ENCODE results near the gene PARP6.

The PARP6 gene

GRCh38 chr15:72230197-72231065, 41.9 kb downstream of the PARP6 start:
- peak; percentile 87 for DNase-seq

GRCh38 chr15:72229947-72230196, 42.5 kb downstream of the PARP6 start:
- DNase-seq: no peak

GRCh38 chr15:72229076-72229946, 43.0 kb downstream of the PARP6 start:
- peak; percentile 46 for DNase-seq

GRCh38 chr15:72227720-72228119, 44.6 kb downstream of the PARP6 start:
- DNase-seq: no peak

GRCh38 chr15:72227192-72227586, 45.2 kb downstream of the PARP6 start:
- peak; percentile 45 for DNase-seq

- DNase-seq: no peak
Measured at GRCh38 chr15:72223278-72223677, 49.1 kb downstream of the PARP6 start.

- no peak for DNase-seq
Measured at GRCh38 chr15:72222393-72222792, 50.0 kb downstream of the PARP6 start.

- DNase-seq: no peak
Measured at GRCh38 chr15:72220687-72221086, 51.7 kb downstream of the PARP6 start.

GRCh38 chr15:72217216-72217615, 55.1 kb downstream of the PARP6 start:
- no peak for DNase-seq

GRCh38 chr15:72216079-72216478, 56.3 kb downstream of the PARP6 start:
- DNase-seq: no peak

- no peak for DNase-seq
Measured at GRCh38 chr15:72207558-72208085, 64.7 kb downstream of the PARP6 start.

- DNase-seq: no peak
Measured at GRCh38 chr15:72206677-72207000, 65.7 kb downstream of the PARP6 start.

- no peak for DNase-seq
Measured at GRCh38 chr15:72205896-72206676, 66.3 kb downstream of the PARP6 start.

GRCh38 chr15:72205273-72205672, 67.1 kb downstream of the PARP6 start:
- DNase-seq: no peak

GRCh38 chr15:72203507-72203837, 68.9 kb downstream of the PARP6 start:
- no peak for DNase-seq

- DNase-seq: no peak
Measured at GRCh38 chr15:72202801-72203506, 69.4 kb downstream of the PARP6 start.

- DNase-seq: no peak
Measured at GRCh38 chr15:72202302-72202701, 70.1 kb downstream of the PARP6 start.

GRCh38 chr15:72201391-72201921, 70.9 kb downstream of the PARP6 start:
- no peak for DNase-seq

GRCh38 chr15:72200395-72201237, 71.7 kb downstream of the PARP6 start:
- DNase-seq: no peak

- peak; percentile 68 for DNase-seq
Measured at GRCh38 chr15:72199721-72200212, 72.6 kb downstream of the PARP6 start.

- no peak for DNase-seq
Measured at GRCh38 chr15:72199205-72199515, 73.2 kb downstream of the PARP6 start.

Data from stimulated activated CD4-positive, alpha-beta T cell treated with anti-CD3 and anti-CD28 coated beads, Interleukin-4, amount 100 ng/mL, for 1 hour (primary cell).